ENCODE measurements around the gene RPS6KA1. TPM values are rescaled to one million over a fixed set of nuclear protein-coding genes. Genes with fewer than 3 reads are reported as not detected.

Gene RPS6KA1
- total and polyA plus RNA-seq, 5 donors, result 2.0 to 7.0 (median 4.3) TPM

GRCh38 chr1:26516987-26517765 lies 12.4 kb upstream of the RPS6KA1 start:
- H3K27ac ChIP-seq (ENCODE audit: low read length), result no peak overlapping the region
- intact Hi-C loops (cut with DNase I), result no loop called here
- ATAC-seq (no peak), DNase-seq (no peak)
- H3K4me3 ChIP-seq (ENCODE audit: low read length), result no peak overlapping the region
- no peaks in the 10 kb centered on the region for H3K9me3 ChIP-seq (ENCODE audit: control insufficient read depth, low read length)
- H3K27me3 ChIP-seq (ENCODE audit: control insufficient read depth, insufficient read depth), result no peaks in the 10 kb centered on the region
- no peaks in the 10 kb centered on the region for H3K4me1 ChIP-seq (ENCODE audit: control insufficient read depth, insufficient read depth, low read length)
- 86% methylated on average over 4 of the region's 4 CpGs for WGBS

GRCh38 chr1:26517766-26518049 lies 11.9 kb upstream of the RPS6KA1 start:
- 84% methylated on average over 1 of the region's 1 CpG for WGBS
- ATAC-seq, result no peak
- Histone ChIP-seq H3K27me3 (ENCODE audit: control insufficient read depth, insufficient read depth) (no peaks in the 10 kb centered on the region), H3K4me3 (ENCODE audit: low read length) (no peak overlapping the region), H3K27ac (ENCODE audit: low read length) (no peak overlapping the region), H3K4me1 (ENCODE audit: control insufficient read depth, insufficient read depth, low read length) (no peaks in the 10 kb centered on the region), H3K9me3 (ENCODE audit: control insufficient read depth, low read length) (no peaks in the 10 kb centered on the region)
- intact Hi-C loops (cut with DNase I), result no loop called here
- DNase-seq, result no peak

- Histone ChIP-seq H3K27me3 (ENCODE audit: control insufficient read depth, insufficient read depth) (no peaks in the 10 kb centered on the region), H3K4me1 (ENCODE audit: control insufficient read depth, insufficient read depth, low read length) (no peaks in the 10 kb centered on the region), H3K27ac (ENCODE audit: low read length) (no peak overlapping the region), H3K4me3 (ENCODE audit: low read length) (no peak overlapping the region), H3K9me3 (ENCODE audit: control insufficient read depth, low read length) (no peaks in the 10 kb centered on the region)
- DNase-seq (no peak), ATAC-seq (no peak)
- intact Hi-C loops (cut with DNase I), result no loop called here
- WGBS, result 84% methylated on average over 6 of the region's 6 CpGs
Measured at GRCh38 chr1:26518355-26518754, 11.2 kb upstream of the RPS6KA1 start.

GRCh38 chr1:26520339-26520738 lies 9.2 kb upstream of the RPS6KA1 start:
- no peaks in the 10 kb centered on the region for H3K4me1 ChIP-seq (ENCODE audit: control insufficient read depth, insufficient read depth, low read length)
- intact Hi-C loops (cut with DNase I), result no loop called here
- DNase-seq, result no peak
- H3K27me3 ChIP-seq (ENCODE audit: control insufficient read depth, insufficient read depth), result no peaks in the 10 kb centered on the region
- H3K27ac ChIP-seq (ENCODE audit: low read length), result no peak overlapping the region
- no peak for ATAC-seq
- 82% methylated on average over 5 of the region's 5 CpGs for WGBS
- H3K4me3 ChIP-seq (ENCODE audit: low read length), result no peak overlapping the region
- H3K9me3 ChIP-seq (ENCODE audit: control insufficient read depth, low read length), result no peaks in the 10 kb centered on the region

- H3K9me3 ChIP-seq (ENCODE audit: control insufficient read depth, low read length), result no peaks in the 10 kb centered on the region
- H3K27me3 ChIP-seq (ENCODE audit: control insufficient read depth, insufficient read depth), result no peaks in the 10 kb centered on the region
- H3K27ac ChIP-seq (ENCODE audit: low read length), result no peak overlapping the region
- no peaks in the 10 kb centered on the region for H3K4me1 ChIP-seq (ENCODE audit: control insufficient read depth, insufficient read depth, low read length)
- 52% methylated on average over 14 of the region's 14 CpGs for WGBS
- ATAC-seq (no peak), DNase-seq (no peak)
- intact Hi-C loops (cut with DNase I), result no loop called here
- H3K4me3 ChIP-seq (ENCODE audit: low read length), result no peak overlapping the region
Measured at GRCh38 chr1:26521669-26522030, 7.9 kb upstream of the RPS6KA1 start.

- H3K27me3 ChIP-seq (ENCODE audit: control insufficient read depth, insufficient read depth), result no peaks in the 10 kb centered on the region
- no peaks in the 10 kb centered on the region for H3K4me1 ChIP-seq (ENCODE audit: control insufficient read depth, insufficient read depth, low read length)
- DNase-seq (no peak), ATAC-seq (no peak)
- no peak overlapping the region for H3K4me3 ChIP-seq (ENCODE audit: low read length)
- H3K27ac ChIP-seq (ENCODE audit: low read length), result no peak overlapping the region
- H3K9me3 ChIP-seq (ENCODE audit: control insufficient read depth, low read length), result no peaks in the 10 kb centered on the region
- intact Hi-C loops (cut with DNase I), result no loop called here
Measured at GRCh38 chr1:26522073-26522472, 7.5 kb upstream of the RPS6KA1 start.

- no peak overlapping the region for H3K27ac ChIP-seq (ENCODE audit: low read length)
- DNase-seq (no peak), ATAC-seq (no peak)
- WGBS, result 75% methylated on average over 4 of the region's 4 CpGs
- intact Hi-C loops (cut with DNase I), result no loop called here
- H3K4me3 ChIP-seq (ENCODE audit: low read length), result no peak overlapping the region
- no peaks in the 10 kb centered on the region for H3K9me3 ChIP-seq (ENCODE audit: control insufficient read depth, low read length)
- no peaks in the 10 kb centered on the region for H3K27me3 ChIP-seq (ENCODE audit: control insufficient read depth, insufficient read depth)
- no peaks in the 10 kb centered on the region for H3K4me1 ChIP-seq (ENCODE audit: control insufficient read depth, insufficient read depth, low read length)
Measured at GRCh38 chr1:26524181-26524580, 5.4 kb upstream of the RPS6KA1 start.

- H3K27me3 ChIP-seq (ENCODE audit: control insufficient read depth, insufficient read depth), result no peaks in the 10 kb centered on the region
- H3K4me3 ChIP-seq (ENCODE audit: low read length), result no peak overlapping the region
- DNase-seq, result no peak
- no peaks in the 10 kb centered on the region for H3K4me1 ChIP-seq (ENCODE audit: control insufficient read depth, insufficient read depth, low read length)
- ATAC-seq, result no peak
- H3K9me3 ChIP-seq (ENCODE audit: control insufficient read depth, low read length), result no peaks in the 10 kb centered on the region
- intact Hi-C loops (cut with DNase I), result no loop called here
- 85% methylated on average over 5 of the region's 5 CpGs for WGBS
- H3K27ac ChIP-seq (ENCODE audit: low read length), result no peak overlapping the region
Measured at GRCh38 chr1:26526287-26526686, 3.3 kb upstream of the RPS6KA1 start.

- intact Hi-C loops (cut with DNase I), result no loop called here
- no peak for ATAC-seq
- WGBS, result 1% methylated on average over 19 of the region's 19 CpGs
Measured at GRCh38 chr1:26529405-26529654, 231 bp upstream of the RPS6KA1 start.

GRCh38 chr1:26530410-26530894 lies 891 bp downstream of the RPS6KA1 start:
- Histone ChIP-seq H3K27ac (ENCODE audit: low read length) (no peak overlapping the region), H3K4me1 (ENCODE audit: control insufficient read depth, insufficient read depth, low read length) (no peaks in the 10 kb centered on the region), H3K9me3 (ENCODE audit: control insufficient read depth, low read length) (no peaks in the 10 kb centered on the region), H3K4me3 (ENCODE audit: low read length) (peak overlapping the region; percentile 71), H3K27me3 (ENCODE audit: control insufficient read depth, insufficient read depth) (no peaks in the 10 kb centered on the region)
- ATAC-seq, result peak; percentile 4 to 9
- 42% methylated on average over 8 of the region's 8 CpGs for WGBS
- intact Hi-C loops (cut with DNase I), result no loop called here
- no peak for DNase-seq

More at GRCh38 chr1:26529405-26529654, 231 bp upstream of the RPS6KA1 start:
- no peak overlapping the region for H3K27ac ChIP-seq (ENCODE audit: low read length)
- no peak for DNase-seq
- H3K27me3 ChIP-seq (ENCODE audit: control insufficient read depth, insufficient read depth), result no peaks in the 10 kb centered on the region
- H3K4me3 ChIP-seq (ENCODE audit: low read length), result peak overlapping the region; percentile 71
- H3K4me1 ChIP-seq (ENCODE audit: control insufficient read depth, insufficient read depth, low read length), result no peaks in the 10 kb centered on the region
- H3K9me3 ChIP-seq (ENCODE audit: control insufficient read depth, low read length), result no peaks in the 10 kb centered on the region

GRCh38 chr1:26530895-26531598 lies 1.5 kb downstream of the RPS6KA1 start:
- H3K4me3 ChIP-seq (ENCODE audit: low read length), result no peak overlapping the region
- no peak for DNase-seq

More at GRCh38 chr1:26530895-26531598, 1.5 kb downstream of the RPS6KA1 start:
- WGBS, result 79% methylated on average over 9 of the region's 9 CpGs
- Histone ChIP-seq H3K27ac (ENCODE audit: low read length) (no peak overlapping the region), H3K4me1 (ENCODE audit: control insufficient read depth, insufficient read depth, low read length) (no peaks in the 10 kb centered on the region), H3K9me3 (ENCODE audit: control insufficient read depth, low read length) (no peaks in the 10 kb centered on the region), H3K27me3 (ENCODE audit: control insufficient read depth, insufficient read depth) (no peaks in the 10 kb centered on the region)
- intact Hi-C loops (cut with DNase I), result no loop called here
- ATAC-seq, result peak; percentile 41 to 52
